Measurements from ENCODE around the gene MYO10. TPM values are rescaled to one million over a fixed set of nuclear protein-coding genes. Genes with fewer than 3 reads are reported as not detected.
A peak's percentile ranks its signal among the peaks of the same experiment; 100 is the strongest.

MYO10 gene
- total RNA-seq, 1 donor from 2014 or later: 7.1 TPM

GRCh38 chr5:16826379-16827125, 109.5 kb downstream of the MYO10 start:
- DNase-seq (ENCODE audit: low spot score): no peak

GRCh38 chr5:16819522-16820167, 116.4 kb downstream of the MYO10 start:
- ATAC-seq: no peak
- no peak for DNase-seq (ENCODE audit: low spot score)

More at GRCh38 chr5:16826379-16827125, 109.5 kb downstream of the MYO10 start:
- ATAC-seq: no peak

DNA sequence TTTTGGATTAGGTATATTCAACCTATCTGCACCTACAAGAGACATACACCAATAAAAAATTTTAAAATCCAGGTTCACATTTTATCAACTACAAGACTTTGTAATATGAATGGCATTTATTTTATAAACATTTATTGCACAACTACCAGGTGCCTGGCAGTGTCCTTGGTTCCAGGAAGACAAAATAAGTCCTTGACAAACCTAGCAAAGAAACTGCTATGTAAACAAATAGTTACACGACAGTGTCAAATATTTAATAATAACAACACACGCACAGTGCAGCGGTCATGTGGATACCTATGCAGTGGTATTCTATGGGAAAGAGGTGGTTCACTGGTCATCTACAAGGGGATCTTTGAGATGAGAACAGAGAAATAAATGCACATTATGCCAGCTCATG, 120.7 kb downstream of the MYO10 start:
- no peak for ATAC-seq
- no peak for DNase-seq (ENCODE audit: low spot score)

DNA sequence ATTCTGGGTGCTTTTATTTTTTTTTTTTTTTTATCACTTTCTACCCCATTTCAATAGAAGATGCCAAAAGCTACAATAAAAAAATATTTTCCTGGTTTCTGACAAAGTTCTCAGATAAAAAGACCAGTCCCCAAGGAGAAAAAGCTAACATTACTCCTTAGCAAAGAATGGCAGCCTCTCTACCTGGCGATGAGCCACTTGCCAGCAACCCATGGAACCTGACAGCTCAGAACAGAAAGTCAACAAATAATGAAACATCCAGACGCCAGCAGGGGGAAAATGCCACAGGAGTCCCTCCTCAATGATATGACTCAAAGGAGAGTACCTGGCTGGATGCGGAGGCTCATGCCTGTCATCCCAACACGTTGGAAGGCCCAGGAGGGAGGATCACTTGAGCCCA, 123.2 kb downstream of the MYO10 start:
- ATAC-seq: no peak
- no peak for DNase-seq (ENCODE audit: low spot score)

DNA sequence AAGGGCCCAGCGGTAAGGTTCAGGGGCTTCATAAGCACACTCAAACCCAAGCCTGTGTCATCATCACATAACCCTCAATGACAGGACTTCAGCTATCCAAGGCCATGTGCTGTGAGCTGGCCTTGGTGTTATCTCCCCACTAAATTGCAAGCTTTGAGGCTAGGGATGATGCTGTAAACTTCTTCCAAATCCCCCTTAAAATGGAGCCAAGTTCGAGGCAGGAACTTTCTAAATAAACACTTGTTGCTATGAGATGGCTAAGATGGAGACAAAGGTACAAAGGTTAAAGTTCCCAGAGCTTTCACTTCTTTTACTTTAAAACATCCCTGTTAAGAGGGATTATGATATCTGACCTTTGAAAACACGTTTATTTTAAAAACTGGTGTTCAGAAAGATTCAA, 123.6 kb downstream of the MYO10 start:
- ATAC-seq (no peak), DNase-seq (ENCODE audit: low spot score) (no peak)

DNA sequence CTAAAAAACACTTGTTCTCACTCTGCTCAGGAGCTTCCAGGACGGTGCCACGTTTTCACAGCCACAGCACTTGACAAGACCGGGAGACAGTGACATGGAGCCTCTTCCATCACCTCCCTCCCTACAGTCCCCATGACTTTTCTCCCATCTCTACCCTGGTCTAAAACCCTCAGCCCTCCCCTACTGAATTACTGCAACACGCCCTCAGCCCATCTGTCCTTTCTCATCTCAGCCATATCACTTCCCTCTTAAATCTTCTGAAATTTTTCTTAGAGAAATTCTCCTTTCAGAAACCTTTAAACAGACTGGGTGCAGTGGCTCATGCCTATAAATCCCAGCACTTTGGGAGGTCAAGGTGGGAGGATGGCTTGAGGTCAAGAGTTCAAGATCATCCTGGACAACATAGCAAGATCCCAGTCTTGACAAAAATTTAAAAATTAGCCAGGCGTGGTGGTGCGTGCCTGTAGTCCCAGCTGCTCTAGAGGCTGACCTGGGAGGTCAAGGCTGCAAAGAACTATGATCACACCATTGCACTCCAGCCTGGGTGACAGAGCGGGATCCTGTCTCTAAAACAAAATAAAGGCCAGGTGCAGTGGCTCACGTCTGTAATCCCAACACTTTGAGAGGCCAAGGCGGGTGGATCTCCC, 125.8 kb downstream of the MYO10 start:
- no peak for ATAC-seq
- no peak for DNase-seq (ENCODE audit: low spot score)

DNA sequence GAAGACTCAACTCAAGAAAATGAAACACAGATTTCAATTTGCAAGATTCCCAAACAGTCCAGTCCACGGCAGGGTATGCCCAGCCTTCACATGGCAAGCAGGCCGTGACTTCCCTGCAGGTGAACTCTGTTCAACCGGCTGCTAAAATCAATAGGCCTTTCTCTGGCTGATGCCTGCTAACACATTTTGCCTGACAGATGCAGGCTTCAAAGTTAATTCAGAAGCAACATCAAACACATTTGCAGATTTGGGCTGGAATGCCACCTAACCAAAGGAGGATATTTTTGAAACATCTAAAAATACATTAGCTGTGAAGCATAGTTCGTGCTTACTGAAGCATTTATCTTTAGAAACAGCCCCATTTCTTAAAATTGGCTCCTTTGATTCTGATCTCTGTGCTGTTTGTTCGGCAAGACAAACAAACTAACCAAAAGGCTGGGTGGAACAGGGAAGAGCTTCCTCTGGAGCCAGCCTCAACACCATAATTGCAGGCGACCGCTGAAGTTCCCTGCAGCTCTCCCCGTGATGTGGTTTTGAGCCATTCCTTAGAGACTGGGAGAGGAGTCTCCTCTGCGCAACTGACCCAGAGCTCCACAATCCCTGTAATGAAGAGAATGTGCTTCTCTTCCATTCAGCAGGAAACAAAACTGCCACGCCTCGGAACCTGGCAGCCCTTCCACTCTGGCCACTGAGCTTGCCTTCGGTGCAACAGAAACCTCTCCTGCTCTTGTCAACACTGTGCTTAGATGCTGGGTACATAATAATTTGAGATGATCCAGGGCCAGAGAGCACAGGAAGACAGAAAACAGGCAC, 126.5 kb downstream of the MYO10 start:
- no peak for DNase-seq (ENCODE audit: low spot score)

DNA sequence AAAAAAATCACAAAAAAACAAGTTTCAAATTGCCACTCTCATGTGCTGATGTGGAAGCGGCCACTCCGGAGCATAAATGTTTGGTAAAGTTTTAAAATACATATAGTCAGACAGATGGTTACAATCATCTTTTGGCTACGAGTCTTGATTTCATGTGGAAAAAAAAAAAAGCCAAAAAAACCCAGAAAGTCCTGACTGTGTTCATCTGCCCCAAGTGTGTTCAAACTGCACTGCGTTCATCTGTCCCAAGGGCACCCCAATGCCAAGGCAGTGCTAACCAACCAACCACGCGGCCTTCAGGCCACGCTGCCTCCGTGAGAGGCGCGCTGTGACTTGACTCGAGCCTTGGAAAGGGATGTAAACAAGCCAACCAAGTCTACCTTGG, 127.1 kb downstream of the MYO10 start:
- ATAC-seq: no peak
- no peak for DNase-seq (ENCODE audit: low spot score)

More for the DNA sequence above, 126.5 kb downstream of the MYO10 start:
- ATAC-seq: peak; percentile 14

DNA sequence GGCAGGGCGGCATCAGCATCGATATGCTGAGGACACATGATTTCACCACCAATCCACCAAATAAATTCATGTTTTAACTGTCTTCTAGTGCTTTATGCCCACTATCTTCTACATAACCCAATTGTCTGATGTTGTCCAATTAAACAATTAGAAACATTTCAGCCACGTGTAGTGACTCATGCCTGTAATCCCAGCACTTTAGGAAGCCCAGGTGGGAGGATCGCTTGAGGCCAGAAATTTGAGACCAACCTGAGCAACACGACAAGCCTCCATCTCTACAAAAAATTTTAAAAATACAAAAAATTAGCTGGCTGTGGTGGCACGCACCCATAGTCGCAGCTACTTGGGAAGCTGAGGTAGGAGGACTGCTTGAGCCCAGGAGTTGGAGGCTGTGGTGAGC, 128.1 kb downstream of the MYO10 start:
- no peak for ATAC-seq
- DNase-seq (ENCODE audit: low spot score): no peak

GRCh38 chr5:16807547-16807864, 128.6 kb downstream of the MYO10 start:
- no peak for ATAC-seq

GRCh38 chr5:16806711-16807546, 129.2 kb downstream of the MYO10 start:
- no peak for ATAC-seq
- DNase-seq (ENCODE audit: low spot score): no peak

More at GRCh38 chr5:16807547-16807864, 128.6 kb downstream of the MYO10 start:
- DNase-seq (ENCODE audit: low spot score): no peak

- no peak for DNase-seq (ENCODE audit: low spot score)
- ATAC-seq: no peak
Measured at GRCh38 chr5:16805486-16805885, 130.6 kb downstream of the MYO10 start.

DNA sequence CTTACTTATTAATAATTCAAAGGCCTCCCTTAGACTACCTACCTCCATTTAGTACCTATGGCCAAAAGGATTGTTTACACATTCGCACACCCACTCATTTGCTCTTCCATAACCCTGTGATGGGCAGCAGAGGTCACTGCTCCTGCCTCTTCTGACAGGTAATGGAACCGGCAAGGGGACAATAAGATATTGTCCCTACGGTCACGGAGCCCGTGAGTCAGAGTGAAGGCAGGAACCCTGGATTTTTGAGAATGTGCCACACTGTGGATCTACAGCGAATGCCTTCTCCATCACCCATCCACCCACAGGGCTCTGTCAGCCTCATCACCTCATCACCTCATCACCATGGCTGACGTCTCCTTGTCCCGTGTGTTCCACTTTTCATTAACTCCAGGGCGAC, 132.3 kb downstream of the MYO10 start:
- no peak for ATAC-seq

GRCh38 chr5:16800477-16800876, 135.6 kb downstream of the MYO10 start:
- ATAC-seq (no peak), DNase-seq (ENCODE audit: low spot score) (no peak)

More for the DNA sequence above, 132.3 kb downstream of the MYO10 start:
- no peak for DNase-seq (ENCODE audit: low spot score)

GRCh38 chr5:16799796-16800195, 136.3 kb downstream of the MYO10 start:
- DNase-seq (ENCODE audit: low spot score) (no peak), ATAC-seq (no peak)

- no peak for DNase-seq (ENCODE audit: low spot score)
- ATAC-seq: no peak
Measured at GRCh38 chr5:16797951-16798350, 138.1 kb downstream of the MYO10 start.

DNA sequence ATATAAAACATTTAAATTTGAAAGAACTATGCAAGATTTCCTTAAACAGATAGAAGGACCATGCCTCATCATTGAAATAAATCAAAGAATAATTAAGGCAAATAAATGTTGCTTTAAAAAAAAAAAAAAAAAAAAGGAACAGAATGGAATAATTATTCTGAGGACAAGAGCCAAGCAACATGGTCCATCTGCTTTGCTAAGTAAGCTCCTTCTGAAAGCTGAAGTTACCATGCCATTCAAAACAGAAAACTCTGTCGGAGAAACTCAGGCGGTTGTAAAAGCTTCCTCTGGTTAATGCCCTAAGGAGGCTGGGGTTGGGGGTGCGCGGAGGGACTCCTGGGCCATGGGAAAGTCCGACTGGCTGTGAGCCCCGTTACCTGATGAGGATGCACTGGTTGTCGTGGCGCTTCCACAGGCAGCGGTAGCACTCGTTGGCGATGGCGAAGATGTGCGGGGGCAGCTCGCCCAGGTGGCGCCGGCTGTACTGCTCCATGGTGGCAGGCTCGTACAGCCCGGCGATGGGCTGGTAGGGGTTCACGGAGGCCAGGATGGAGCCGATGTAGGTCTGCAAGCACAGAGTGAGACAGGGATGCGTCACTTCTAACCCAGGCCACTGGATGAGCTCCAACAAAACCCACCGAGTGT, 141.7 kb downstream of the MYO10 start:
- DNase-seq (ENCODE audit: low spot score): no peak
- ATAC-seq: no peak

DNA sequence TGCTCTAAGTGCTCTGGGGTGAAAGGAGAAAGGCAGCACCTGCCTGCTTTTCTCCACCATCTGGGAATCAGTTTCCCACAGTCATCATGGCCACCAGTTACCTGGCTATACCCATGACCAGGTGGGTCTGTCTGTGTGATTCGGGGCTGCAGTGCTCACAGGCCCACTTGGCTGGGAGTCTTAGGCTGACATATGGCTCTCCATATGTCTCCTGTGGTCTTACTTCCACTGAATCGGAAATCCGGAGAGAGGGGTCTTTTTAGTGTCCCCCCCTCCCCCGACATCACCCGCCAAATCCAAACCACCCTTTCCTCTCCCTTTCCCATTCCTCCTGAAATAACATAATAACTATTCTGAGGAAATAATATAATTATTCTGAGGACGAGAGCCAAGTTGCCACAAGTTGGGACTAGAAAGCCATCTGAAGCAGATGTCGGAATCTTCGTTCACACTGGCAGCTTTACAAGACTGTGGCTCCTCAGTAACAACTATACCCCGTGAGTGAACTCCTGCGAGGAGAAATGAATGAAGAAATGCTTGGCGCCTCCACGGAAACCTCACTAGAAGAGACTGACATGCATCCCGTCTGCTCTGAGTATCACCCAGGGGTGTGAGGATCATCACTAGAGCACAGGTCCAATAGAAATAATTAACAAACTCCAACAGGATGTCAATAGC, 143.4 kb downstream of the MYO10 start:
- ATAC-seq: no peak
- no peak for DNase-seq (ENCODE audit: low spot score)

- ATAC-seq (no peak), DNase-seq (ENCODE audit: low spot score) (no peak)
Measured at GRCh38 chr5:16791904-16792597, 144.0 kb downstream of the MYO10 start.
